Endothelial cell of umbilical vein (primary cell): ENCODE data around the gene MGAT5. TPM values are rescaled to one million over a fixed set of nuclear protein-coding genes. Genes with fewer than 3 reads are reported as not detected.

Experiments used
- BruUV-seq: library from RNA; stranded (reverse); fragments of 400-500 nt; replicated peaks from 2 replicates; lab custom pipeline; 2021; lab: Mats Ljungman, UMichigan
- CTCF ChIA-PET: fragments of 300-600, 350-600 bp; sonication (Branson Sonifier 250); formaldehyde crosslinking; loops from one replicate; lab custom pipeline; 2021; ENCODE audit warnings: antibody characterized with exemption, inconsistent platforms; lab: Charles Lee
- POLR2A ChIA-PET: fragments of 300-600, 350-600 bp; sonication (Branson Sonifier 250); formaldehyde crosslinking; loops from one replicate; lab custom pipeline; 2021; ENCODE audit warnings: antibody characterized with exemption, inconsistent platforms; lab: Charles Lee
- DNase-seq: peaks from one replicate; pipeline ENCODE4 v3.0.0-alpha.2; 2011; ENCODE audit warnings: low read depth, low spot score
- FAIRE-seq: peaks from 2 replicates; lab custom pipeline; 2011; peaks lifted over from hg19 to GRCh38; lab: Jason Lieb, UNC
- H2AFZ ChIP-seq: 2 replicates; pipeline ENCODE4 v1.6.0; 2012; ENCODE audit warnings: low read depth, low read length, control low read depth, inconsistent platforms
- H3K27ac ChIP-seq: 2 replicates; pipeline ENCODE4 v1.5.1; 2011; ENCODE audit warnings: low read depth, mild to moderate bottlenecking, control low read depth, low read length, moderate library complexity; ENCODE audit not compliant: insufficient read depth
- H3K27me3 ChIP-seq, 2 experiments: 2 replicates each; pipeline versions ENCODE4 v1.6.0 to v1.6.1; 2011; ENCODE audit warnings: low read length in 2 of 2, mixed read lengths in 1 of 2; ENCODE audit not compliant: control insufficient read depth in 2 of 2, insufficient read depth in 2 of 2
- H3K36me3 ChIP-seq, 2 experiments: 2 replicates in 1 of 2; 3 replicates in 1 of 2; pipeline ENCODE4 v1.5.1; 2011; ENCODE audit warnings: low read length in 2 of 2, mild to moderate bottlenecking in 1 of 2, moderate library complexity in 1 of 2; ENCODE audit not compliant: control insufficient read depth in 2 of 2, insufficient read depth in 2 of 2; ENCODE audit errors: extremely low read depth in 1 of 2
- H3K4me1 ChIP-seq: 3 replicates; pipeline ENCODE4 v1.5.1; 2011; ENCODE audit warnings: mild to moderate bottlenecking, low read length; ENCODE audit not compliant: control insufficient read depth, insufficient read depth; ENCODE audit errors: extremely low read depth
- H3K4me2 ChIP-seq: 2 replicates; pipeline ENCODE4 v1.6.1; 2011; ENCODE audit warnings: low read length, control low read depth, mixed read lengths; ENCODE audit not compliant: insufficient read depth
- H3K4me3 ChIP-seq, 3 experiments: fragments of 200-600 bp in 1 of 3; sonication (generic), shearing (Covaris generic) in 1 of 3; replicated peaks in 1 of 3; 2 replicates each; pipeline ENCODE4 v1.5.1; 2011 to 2016; ENCODE audit warnings: control low read depth in 3 of 3, low read length in 3 of 3, mild to moderate bottlenecking in 2 of 3, inconsistent platforms in 1 of 3, low read depth in 1 of 3, moderate library complexity in 1 of 3; ENCODE audit not compliant: insufficient read depth in 1 of 3
- H3K79me2 ChIP-seq: 2 replicates; pipeline ENCODE4 v1.6.0; 2012; ENCODE audit warnings: low read length, inconsistent platforms; ENCODE audit not compliant: control insufficient read depth, insufficient read depth
- H3K9ac ChIP-seq: replicated peaks from 2 replicates; pipeline ENCODE3; 2011; ENCODE audit warnings: low read length, control low read depth; ENCODE audit not compliant: insufficient read depth; ENCODE audit errors: extremely low read depth
- H3K9me1 ChIP-seq: replicated peaks from 3 replicates; pipeline ENCODE4 v1.6.0; 2011; ENCODE audit warnings: mild to moderate bottlenecking, low read length; ENCODE audit not compliant: control insufficient read depth, insufficient read depth; ENCODE audit errors: extremely low read depth
- H3K9me3 ChIP-seq: replicated peaks from 2 replicates; pipeline ENCODE4 v1.5.1; 2012; ENCODE audit warnings: low read length, inconsistent platforms; ENCODE audit not compliant: control insufficient read depth, insufficient read depth
- H4K20me1 ChIP-seq: replicated peaks from 2 replicates; pipeline ENCODE3; 2011; ENCODE audit warnings: mild to moderate bottlenecking, low read length; ENCODE audit not compliant: control insufficient read depth, insufficient read depth; ENCODE audit errors: extremely low read depth
- CTCF ChIP-seq, 2 donors: IDR thresholded peaks; 1 replicate in 1 of 2; 2 replicates in 1 of 2; pipeline ENCODE4 v1.5.1; 2011; ENCODE audit warnings: low read length in 2 of 2, mild to moderate bottlenecking in 2 of 2, moderate library complexity in 2 of 2, control low read depth in 1 of 2, inconsistent platforms in 1 of 2, low read depth in 1 of 2; ENCODE audit not compliant: insufficient read depth in 1 of 2; ENCODE audit errors: extremely low read depth in 1 of 2
- EZH2 ChIP-seq: IDR thresholded peaks from 2 replicates; pipeline ENCODE4 v1.6.1; 2012; ENCODE audit warnings: borderline replicate concordance, low read depth, mild to moderate bottlenecking, moderate library complexity, low read length, inconsistent platforms; ENCODE audit not compliant: severe bottlenecking
- FOS ChIP-seq: IDR thresholded peaks from 2 replicates; pipeline ENCODE4 v1.6.1; 2011; ENCODE audit warnings: mild to moderate bottlenecking, low read length, moderate library complexity, borderline replicate concordance; ENCODE audit not compliant: insufficient read depth
- GATA2 ChIP-seq: IDR thresholded peaks from 2 replicates; pipeline ENCODE4 v1.7.0; 2011; ENCODE audit warnings: low read depth, mild to moderate bottlenecking, moderate library complexity, mixed read lengths, low read length; ENCODE audit not compliant: insufficient read length, insufficient read depth
- JUN ChIP-seq: IDR thresholded peaks from 2 replicates; pipeline ENCODE4 v1.6.1; 2011; ENCODE audit warnings: borderline replicate concordance, low read depth; ENCODE audit not compliant: insufficient read length, insufficient read depth
- MYC ChIP-seq: IDR thresholded peaks from one replicate; pipeline ENCODE4 v1.6.1; 2011; ENCODE audit warnings: mild to moderate bottlenecking, low read depth, low read length
- POLR2A ChIP-seq: IDR thresholded peaks from 2 replicates; pipeline ENCODE4 v1.6.1; 2012; ENCODE audit warnings: low read depth, mild to moderate bottlenecking, control low read depth, low read length
- dilution Hi-C: fragments of 300-500 bp; cut with MboI; formaldehyde crosslinking; loops from one replicate; pipeline ENCODE4 v1.15.0; 2019; ENCODE audit warnings: low sequenced_read_pairs; ENCODE audit not compliant: extremely low pct_ligation_motif_present
- intact Hi-C: fragments of 100-400 bp; cut with micrococcal nuclease; formaldehyde crosslinking; loops from one replicate; pipeline ENCODE4 v1.10.0; 2022
- polyA plus RNA-seq, 4 experiments: library from polyadenylated mRNA; depleted of rRNA in 3 of 4; stranded (reverse) in 3 of 4; unstranded in 1 of 4; fragments of >200 nt; gene quantifications; 2 replicates each; pipeline versions ENCODE4 v1.2.1 to v1.2.3, GENCODE V29; 2011 to 2012; ENCODE audit warnings: missing spikeins in 1 of 4
- total RNA-seq: library from RNA; stranded (reverse); gene quantifications from 2 replicates; pipeline ENCODE4 v1.2.3, GENCODE V29; 2021
- TF ChIP-seq, protein P1 (sequence below): IDR thresholded peaks from 2 replicates; pipeline ENCODE4 v1.6.1; 2011; ENCODE audit not compliant: insufficient read depth, insufficient read length

The MGAT5 gene
- total and polyA plus RNA-seq, 2 donors (not counting 3 experiments of a cell fraction or from before 2014, with no cell fraction given): 17.7 to 84.1 TPM

DNA sequence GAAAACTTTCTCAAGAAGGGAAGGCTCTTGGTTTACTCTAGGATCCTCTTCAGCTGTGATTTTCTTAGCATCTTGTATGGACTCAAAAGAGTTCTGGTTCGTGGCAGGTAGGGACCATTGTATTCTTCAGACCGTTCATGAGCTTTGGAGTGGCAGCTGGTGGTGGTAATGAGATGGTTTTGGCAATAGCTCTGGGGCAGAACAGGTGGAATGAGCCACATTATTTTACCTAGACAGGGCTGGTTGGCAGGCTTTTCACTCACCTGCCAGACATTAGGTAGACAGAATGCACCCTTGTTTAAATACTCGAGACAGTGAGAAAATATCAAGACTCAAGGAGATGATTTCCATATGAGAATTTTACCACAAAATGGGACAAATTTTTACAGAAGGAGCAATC lies 26.2 kb upstream of the MGAT5 start:
- TF ChIP-seq POLR2A (no peak), JUN (no peak), CTCF (IDR thresholded peaks at IDR 0.05; ENCODE audit: extremely low read depth in 1 of 2, insufficient read depth in 1 of 2, low read depth in 1 of 2, low read length in 2 of 2) (no peak), MYC (no peak), FOS (no peak), GATA2 (no peak), EZH2 (no peak)
- TF ChIP-seq, protein P1, sequence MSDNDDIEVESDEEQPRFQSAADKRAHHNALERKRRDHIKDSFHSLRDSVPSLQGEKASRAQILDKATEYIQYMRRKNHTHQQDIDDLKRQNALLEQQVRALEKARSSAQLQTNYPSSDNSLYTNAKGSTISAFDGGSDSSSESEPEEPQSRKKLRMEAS: no peak
- Histone ChIP-seq H3K36me3 (no peaks in the 10 kb centered on the region), H3K27ac (no peak overlapping the region), H3K27me3 (no peaks in the 10 kb centered on the region), H3K4me2 (no peak overlapping the region), H3K9me1 (no peaks in the 10 kb centered on the region), H3K79me2 (peaks cover 16% of the 10 kb centered on the region), H3K9me3 (no peaks in the 10 kb centered on the region), H3K4me3 (no peak overlapping the region), H3K9ac (no peak overlapping the region), H3K4me1 (no peaks in the 10 kb centered on the region), H2AFZ (no peak overlapping the region), H4K20me1 (peaks cover 3% of the 10 kb centered on the region)
- no peak for FAIRE-seq
- no TSS peak for BruUV-seq
- no peak for DNase-seq
- intact Hi-C loops: loop anchor here (2.0 to 5.0 kb wide), 2 partner anchors 185 to 223 kb away; no protein-coding TSS in a partner anchor
- dilution Hi-C loops: no loop called here
- POLR2A ChIA-PET: no interaction called here
- CTCF ChIA-PET: interaction anchor here (0.8 to 3.5 kb wide), 6 partner anchors 10 to 223 kb away, joined by 3 to 12 read pairs (median 4); no protein-coding TSS in a partner anchor
